GM19455 (cell line): ENCODE results near the gene MYO1C.
"Not testable (repeated sequence)": the region's sequence is repeated elsewhere in the genome, so short reads cannot be mapped to it uniquely, and the experiment has no call there.

Experiments used
- ATAC-seq: cut with Tn5 transposase; IDR thresholded peaks from one replicate; pipeline ENCODE4 v1.9.1; 2021; ENCODE audit not compliant: unreplicated experiment

The MYO1C gene

DNA sequence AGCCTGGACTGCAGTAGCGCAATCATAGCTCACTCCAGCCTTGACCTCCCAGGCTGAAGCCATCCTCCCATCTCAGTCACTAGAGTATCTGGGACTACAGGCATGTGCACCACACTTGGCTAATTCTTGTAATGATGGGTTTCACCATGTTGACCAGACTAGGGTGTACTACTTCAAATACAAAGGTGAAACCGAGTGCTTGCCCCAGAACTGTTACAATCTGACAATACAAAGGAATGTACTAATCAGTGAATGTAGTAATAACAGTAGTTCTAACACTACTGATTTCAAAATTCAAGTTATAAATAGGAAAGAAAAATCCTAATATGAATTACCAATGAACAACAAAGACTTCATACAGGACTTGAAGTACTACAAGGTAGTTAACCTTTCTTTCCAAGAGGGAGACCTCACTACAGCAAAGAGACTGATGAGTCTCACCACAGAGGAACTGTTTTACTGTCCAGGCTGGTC lies 60.8 kb downstream of the MYO1C start:
- ATAC-seq = no peak

DNA sequence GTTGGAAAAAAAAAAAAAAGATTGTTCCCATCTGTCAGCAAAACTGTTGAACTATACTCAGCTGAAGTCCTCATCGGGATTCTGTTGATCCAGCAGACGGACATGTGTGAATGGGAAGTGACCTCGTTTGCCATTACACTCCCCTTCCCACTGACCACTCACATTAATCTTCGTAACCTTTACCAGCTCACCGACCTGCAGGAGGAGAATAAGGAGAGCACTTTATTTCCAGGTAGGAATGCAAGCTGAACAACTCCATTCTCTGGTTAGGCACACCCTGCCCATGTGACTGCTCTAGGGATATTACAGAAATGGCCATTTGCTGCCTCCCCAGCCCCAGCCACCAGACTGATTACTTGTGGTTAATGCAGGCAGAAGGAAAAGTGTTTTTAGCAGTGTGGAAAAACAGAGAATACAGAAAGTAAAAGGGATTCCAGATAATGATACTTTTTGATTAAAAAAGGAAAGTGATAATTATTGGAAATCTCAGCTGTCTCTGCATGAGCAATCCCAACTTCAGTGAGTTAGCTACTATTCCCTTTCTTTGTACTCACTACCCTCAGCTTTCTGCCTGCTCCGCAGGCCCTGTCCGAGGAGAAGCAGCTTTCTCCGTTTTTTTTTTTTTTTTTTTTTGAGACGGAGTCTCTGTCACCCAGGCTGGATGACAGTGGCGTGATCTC lies 68.9 kb downstream of the MYO1C start:
- ATAC-seq = no peak

DNA sequence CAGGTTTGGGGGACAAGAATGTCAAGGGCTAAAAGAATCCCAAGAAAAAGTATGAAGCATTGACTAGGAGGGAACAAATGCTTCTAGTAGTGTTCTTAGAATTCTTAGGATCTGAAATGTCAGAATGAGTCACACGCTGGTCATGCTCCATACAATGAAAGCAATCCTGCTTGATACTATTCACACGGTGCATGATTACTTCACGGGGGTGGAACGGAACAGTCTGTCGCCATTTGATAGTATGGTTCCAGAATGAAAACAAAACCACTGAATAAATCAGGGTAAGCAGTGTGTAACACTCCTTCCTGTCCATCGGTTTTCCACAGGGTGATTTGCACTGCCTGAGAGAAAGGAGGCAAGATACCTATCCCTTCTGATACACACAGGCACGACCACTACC lies 69.6 kb downstream of the MYO1C start:
- ATAC-seq = no peak

DNA sequence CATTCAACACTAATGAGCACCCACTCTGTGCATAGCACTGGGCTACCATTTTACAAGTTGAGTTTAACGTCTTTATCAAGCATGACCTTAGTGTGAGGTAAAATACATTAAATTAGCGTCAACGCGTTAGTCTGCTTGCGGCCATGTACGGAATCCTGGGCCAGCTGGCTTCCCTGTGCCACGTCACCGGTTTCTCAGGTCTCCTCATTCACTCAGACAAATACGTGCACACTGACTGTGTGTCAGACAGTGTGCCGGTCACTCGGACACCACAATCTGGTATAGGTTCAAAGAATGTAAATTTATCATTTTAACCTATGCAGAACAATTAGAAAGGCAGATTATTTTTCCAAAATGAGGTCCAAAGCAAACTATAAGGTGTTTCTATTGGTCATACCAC lies 71.0 kb downstream of the MYO1C start:
- ATAC-seq = no peak

DNA sequence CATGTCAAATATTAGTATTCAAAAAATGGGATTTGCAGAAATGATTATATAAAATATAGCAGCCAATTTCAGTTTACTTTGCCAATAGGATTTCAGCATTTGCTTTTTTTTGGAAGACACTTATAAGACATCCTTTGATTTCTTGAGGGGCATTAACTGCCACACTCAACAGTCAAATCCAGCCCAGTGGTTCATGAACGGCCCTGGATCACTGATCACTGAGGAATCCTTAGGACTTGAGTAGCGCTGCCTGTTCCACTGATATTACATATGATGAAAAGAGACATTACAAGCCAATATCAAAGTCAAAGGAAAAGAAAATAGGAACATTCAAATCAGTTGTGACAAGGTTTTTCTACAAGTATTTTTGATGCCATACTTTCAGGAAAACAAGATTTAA lies 71.5 kb downstream of the MYO1C start:
- no peak for ATAC-seq

DNA sequence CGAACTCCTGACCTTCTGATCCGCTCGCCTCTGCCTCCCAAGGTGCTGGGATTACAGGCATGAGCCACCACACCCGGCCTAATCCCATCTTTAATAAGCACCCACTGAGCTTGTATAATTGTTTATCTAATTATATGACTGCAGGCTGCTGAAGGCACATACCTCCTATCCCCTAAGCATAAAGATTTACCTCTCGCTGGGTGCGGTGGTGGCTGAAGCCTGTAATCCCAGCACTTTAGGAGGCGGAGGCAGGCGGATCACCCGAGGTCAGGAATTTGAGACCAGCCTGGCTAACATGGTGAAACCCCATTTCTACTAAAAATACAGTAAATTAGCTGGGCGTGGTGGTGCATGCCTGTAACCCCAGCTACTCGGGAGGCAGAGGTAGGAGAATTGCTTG lies 72.3 kb downstream of the MYO1C start:
- ATAC-seq = no peak

DNA sequence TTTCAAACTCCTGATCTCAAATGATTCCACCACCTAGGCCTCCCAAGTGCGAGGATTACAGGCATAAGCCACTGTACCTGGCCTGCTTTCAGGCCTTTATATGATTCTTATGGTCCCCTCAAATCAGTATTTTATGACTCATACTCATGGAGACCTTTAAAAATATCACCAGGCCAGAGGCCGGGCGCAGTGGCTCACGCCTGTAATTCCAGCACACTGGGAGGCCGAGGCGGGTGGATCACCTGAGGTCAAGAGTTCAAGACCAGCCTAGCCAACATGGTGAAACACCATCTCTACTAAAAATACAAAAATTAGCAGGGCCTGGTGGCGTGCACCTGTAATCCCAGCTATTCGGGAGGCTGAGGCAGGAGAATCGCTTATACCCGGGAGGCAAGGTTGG lies 74.0 kb downstream of the MYO1C start:
- ATAC-seq = not testable (repeated sequence)

DNA sequence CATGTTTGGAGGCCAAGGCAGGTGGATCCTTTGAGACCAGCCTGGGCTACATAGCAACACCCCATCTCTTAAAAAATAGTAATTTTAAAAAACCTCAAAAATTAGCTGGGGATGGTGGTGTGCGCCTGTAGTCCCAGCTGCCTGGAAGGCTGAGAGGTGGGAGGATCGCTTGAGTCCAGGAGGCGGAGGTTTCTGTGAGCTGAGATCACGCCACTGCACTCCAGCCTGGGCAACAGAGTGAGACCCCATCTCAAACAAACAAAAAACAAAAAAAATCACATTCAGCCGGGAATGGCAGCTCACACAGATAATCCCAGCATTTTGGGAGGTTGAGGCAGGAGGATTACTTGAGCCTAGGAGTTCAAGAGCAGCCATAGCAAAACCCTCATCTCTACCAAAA lies 76.1 kb downstream of the MYO1C start:
- no peak for ATAC-seq

DNA sequence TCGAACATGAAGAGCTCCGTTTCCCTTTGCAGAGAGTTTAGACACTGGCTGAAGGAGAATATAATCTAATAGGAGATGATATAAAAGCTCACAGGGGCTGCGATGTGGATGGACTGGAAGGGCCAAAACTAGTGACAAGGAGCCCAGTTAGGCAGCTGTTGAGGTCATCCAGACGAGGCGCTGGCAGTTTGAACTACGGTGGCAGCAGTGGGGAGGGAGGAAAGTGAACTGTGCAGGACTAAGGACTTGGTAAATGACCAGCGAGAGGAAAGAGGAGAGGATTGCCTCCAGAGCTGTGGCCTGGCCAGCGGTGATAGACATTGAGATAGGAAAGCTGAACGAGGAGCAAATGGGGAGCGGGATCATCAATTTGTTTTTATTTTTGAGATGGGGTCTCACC lies 77.9 kb downstream of the MYO1C start:
- no peak for ATAC-seq
